Panc1 (cell line): ENCODE data around the gene PLCB4. TPM values are rescaled to one million over a fixed set of nuclear protein-coding genes. Genes with fewer than 3 reads are reported as not detected.

Experiments
- ATAC-seq: fragments of 200-7000 bp; cut with Tn5 transposase; 2 replicates; pipeline ENCODE4 v1.9.1; 2020; ENCODE audit warnings: mild to moderate bottlenecking, moderate library complexity
- BruUV-seq: library from RNA; stranded (reverse); fragments of 400-500 nt; replicated peaks from 2 replicates; lab custom pipeline; 2021; lab: Mats Ljungman, UMichigan
- CTCF ChIA-PET: fragments of 300-600 bp; sonication (Branson Sonifier 250); formaldehyde crosslinking; loops from one replicate; lab custom pipeline; 2022; ENCODE audit warnings: antibody characterized with exemption; lab: Charles Lee
- POLR2A ChIA-PET: fragments of 300-600 bp; sonication (Branson Sonifier 250); formaldehyde crosslinking; loops from one replicate; lab custom pipeline; 2022; ENCODE audit warnings: antibody characterized with exemption; lab: Charles Lee
- DNase-seq: peaks from one replicate; pipeline ENCODE4 v3.0.0-alpha.2; 2010; ENCODE audit warnings: low read depth, low spot score
- H3K27ac ChIP-seq: 2 replicates; pipeline ENCODE4 v1.5.1; 2011; ENCODE audit warnings: mild to moderate bottlenecking, low read length, inconsistent platforms
- H3K27me3 ChIP-seq: fragments of 200-500 bp; sonication (Bioruptor generic); 2 replicates; pipeline ENCODE4 v1.6.0; 2014; ENCODE audit warnings: low read length, inconsistent platforms; ENCODE audit not compliant: control insufficient read depth, insufficient read depth
- H3K36me3 ChIP-seq: fragments of 200-500 bp; sonication (Bioruptor generic); 2 replicates; pipeline ENCODE4 v1.5.1; 2014; ENCODE audit warnings: inconsistent platforms, mild to moderate bottlenecking, low read length, moderate library complexity; ENCODE audit not compliant: control insufficient read depth, insufficient read depth
- H3K4me1 ChIP-seq: 2 replicates; pipeline ENCODE4 v1.5.1; 2011; ENCODE audit warnings: inconsistent platforms, mild to moderate bottlenecking, low read length, moderate library complexity; ENCODE audit not compliant: control insufficient read depth, insufficient read depth
- H3K4me3 ChIP-seq, 2 experiments: 2 replicates each; pipeline ENCODE4 v1.5.1; 2011 to 2012; ENCODE audit warnings: low read depth in 2 of 2, low read length in 2 of 2, mild to moderate bottlenecking in 2 of 2, inconsistent platforms in 1 of 2, moderate library complexity in 1 of 2
- H3K9me3 ChIP-seq: fragments of 200-500 bp; sonication (Bioruptor generic); 2 replicates; pipeline ENCODE4 v1.5.1; 2014; ENCODE audit warnings: low read depth, mild to moderate bottlenecking, inconsistent platforms, low read length, moderate library complexity; ENCODE audit not compliant: control insufficient read depth, insufficient read depth
- CTCF ChIP-seq: fragments of 450-650 bp; IDR thresholded peaks from 2 replicates; pipeline ENCODE4 v1.5.1; 2017; ENCODE audit warnings: mild to moderate bottlenecking
- POLR2AphosphoS5 ChIP-seq: IDR thresholded peaks from 2 replicates; pipeline ENCODE4 v1.6.1; 2012; ENCODE audit warnings: mild to moderate bottlenecking, low read depth, low read length, moderate library complexity
- REST ChIP-seq, 2 experiments: IDR thresholded peaks; 2 replicates each; pipeline ENCODE4 v1.6.1; 2011 to 2012; ENCODE audit warnings: low read depth in 2 of 2, control low read depth in 1 of 2, low read length in 1 of 2, mild to moderate bottlenecking in 1 of 2, moderate library complexity in 1 of 2; ENCODE audit not compliant: insufficient read depth in 1 of 2
- SIN3A ChIP-seq: IDR thresholded peaks from 2 replicates; pipeline ENCODE4 v1.6.1; 2012; ENCODE audit warnings: low read depth, mild to moderate bottlenecking, low read length, moderate library complexity, borderline replicate concordance; ENCODE audit not compliant: insufficient read depth
- TCF7L2 ChIP-seq: IDR thresholded peaks from 2 replicates; pipeline ENCODE4 v1.6.1; 2011; ENCODE audit warnings: mild to moderate bottlenecking, low read depth, low read length, inconsistent platforms
- in situ Hi-C: cut with HindIII; loops from 2 replicates; pipeline ENCODE4 v1.10.0; 2016; ENCODE audit warnings: low sequenced_read_pairs, low pct_unique_long_range_greater_than_20kb
- intact Hi-C: fragments of 100-400 bp; cut with micrococcal nuclease; formaldehyde crosslinking; loops from one replicate; pipeline ENCODE4 v1.10.0; 2022; ENCODE audit not compliant: unreplicated experiment
- total RNA-seq: library from RNA; stranded (reverse); gene quantifications from one replicate; pipeline ENCODE4 v1.2.1, GENCODE V29; 2021; ENCODE audit not compliant: unreplicated experiment

The PLCB4 gene
- total RNA-seq, 1 experiment from 2014 or later: 1.5 TPM

GRCh38 chr20:9052136-9052535 lies 16.8 kb upstream of the PLCB4 start:
- intact Hi-C loops: no loop called here
- DNase-seq (no peak), ATAC-seq (no peak)
- H3K9me3 ChIP-seq: no peaks in the 10 kb centered on the region
- CTCF ChIA-PET: no interaction called here
- no TSS peak for BruUV-seq
- in situ Hi-C loops: no loop called here
- no peaks in the 10 kb centered on the region for H3K36me3 ChIP-seq
- H3K4me1 ChIP-seq: no peaks in the 10 kb centered on the region
- TF ChIP-seq TCF7L2 (no peak), POLR2AphosphoS5 (no peak), REST (IDR thresholded peaks at IDR 0.05; ENCODE audit: insufficient read depth in 1 of 2, low read depth in 2 of 2, low read length in 1 of 2) (no peak), CTCF (no peak), SIN3A (no peak)
- H3K27me3 ChIP-seq: no peaks in the 10 kb centered on the region
- POLR2A ChIA-PET: no interaction called here
- no peak overlapping the region for H3K27ac ChIP-seq
- no peak overlapping the region for H3K4me3 ChIP-seq

- ChIA-PET POLR2A (no interaction called here), CTCF (no interaction called here)
- ATAC-seq (no peak), DNase-seq (no peak)
- H3K4me1 ChIP-seq: no peaks in the 10 kb centered on the region
- BruUV-seq: no TSS peak
- intact Hi-C loops (no loop called here), in situ Hi-C loops (no loop called here)
- no peaks in the 10 kb centered on the region for H3K36me3 ChIP-seq
- TF ChIP-seq POLR2AphosphoS5: no peak
- no peak for TF ChIP-seq CTCF
- no peak for TF ChIP-seq TCF7L2
- TF ChIP-seq REST (IDR thresholded peaks at IDR 0.05; ENCODE audit: insufficient read depth in 1 of 2, low read depth in 2 of 2, low read length in 1 of 2): no peak
- TF ChIP-seq SIN3A: no peak
- H3K27ac ChIP-seq: no peak overlapping the region
- H3K9me3 ChIP-seq: no peaks in the 10 kb centered on the region
- H3K27me3 ChIP-seq: no peaks in the 10 kb centered on the region
- no peak overlapping the region for H3K4me3 ChIP-seq
These were observed 15.8 kb upstream of the PLCB4 start for GRCh38 chr20:9053108-9053507.
